SK-N-SH treated with all-trans-retinoic acid at 6 μM for 48 hours (cell line): Measurements from ENCODE around the gene NEK10.

Experiments
- ATAC-seq: fragments of 200-7000 bp; cut with Tn5 transposase; 3 replicates; pipeline ENCODE4 v1.9.1; 2020; ENCODE audit warnings: mild to moderate bottlenecking, moderate library complexity
- ARNTL ChIP-seq: fragments of 450-650 bp; formaldehyde crosslinking; IDR thresholded peaks from 2 replicates; pipeline ENCODE4 v1.5.0; 2020; ENCODE audit warnings: low read depth, mild to moderate bottlenecking, moderate library complexity, borderline replicate concordance
- BACH2 ChIP-seq: fragments of 250-450 bp; sonication (Bioruptor Pico); IDR thresholded peaks from 2 replicates; pipeline ENCODE4 v1.9.0; 2021; ENCODE audit warnings: mild to moderate bottlenecking, borderline replicate concordance
- CSDC2 ChIP-seq: fragments of 250-450 bp; sonication (Bioruptor Pico); IDR thresholded peaks from 2 replicates; pipeline ENCODE4 v1.5.0; 2020; ENCODE audit warnings: mild to moderate bottlenecking, moderate library complexity
- CSRNP3 ChIP-seq: fragments of 250-450 bp; sonication (Bioruptor Pico); IDR thresholded peaks from 2 replicates; pipeline ENCODE4 v1.5.1; 2021; ENCODE audit warnings: mild to moderate bottlenecking, moderate library complexity
- ESRRG ChIP-seq: fragments of 250-450 bp; sonication (Bioruptor Pico); IDR thresholded peaks from 2 replicates; pipeline ENCODE4 v1.6.1; 2021; ENCODE audit warnings: mild to moderate bottlenecking
- GLIS3 ChIP-seq: fragments of 250-450 bp; sonication (Bioruptor Pico); IDR thresholded peaks from 2 replicates; pipeline ENCODE4 v1.5.0; 2020; ENCODE audit warnings: mild to moderate bottlenecking, moderate library complexity
- ISL1 ChIP-seq: fragments of 250-450 bp; sonication (Bioruptor Pico); IDR thresholded peaks from 2 replicates; pipeline ENCODE4 v2.1.2; 2022; ENCODE audit warnings: mild to moderate bottlenecking, moderate library complexity
- OSR1 ChIP-seq: fragments of 250-450 bp; sonication (Bioruptor Pico); IDR thresholded peaks from 2 replicates; pipeline ENCODE4 v1.8.0; 2022; ENCODE audit warnings: moderate library complexity, mild to moderate bottlenecking, inconsistent platforms
- PATZ1 ChIP-seq: fragments of 250-450 bp; sonication (Bioruptor Pico); IDR thresholded peaks from 2 replicates; pipeline ENCODE4 v1.8.0; 2020; ENCODE audit warnings: mild to moderate bottlenecking, moderate library complexity, borderline replicate concordance
- POU6F1 ChIP-seq: fragments of 250-450 bp; sonication (Bioruptor Pico); IDR thresholded peaks from 2 replicates; pipeline ENCODE4 v1.8.0; 2021; ENCODE audit warnings: low read depth, mild to moderate bottlenecking, moderate library complexity, borderline replicate concordance
- SNAI2 ChIP-seq: fragments of 250-450 bp; sonication (Bioruptor Pico); IDR thresholded peaks from 2 replicates; pipeline ENCODE4 v1.5.0; 2020; ENCODE audit warnings: mild to moderate bottlenecking, moderate library complexity
- ZFP3 ChIP-seq: fragments of 250-450 bp; sonication (Bioruptor Pico); IDR thresholded peaks from 2 replicates; pipeline ENCODE4 v1.5.0; 2020; ENCODE audit warnings: mild to moderate bottlenecking, moderate library complexity
- ZFP30 ChIP-seq: fragments of 450-650 bp; formaldehyde crosslinking; IDR thresholded peaks from 2 replicates; pipeline ENCODE4 v1.5.0; 2022; ENCODE audit warnings: mild to moderate bottlenecking, moderate library complexity
- ZNF565 ChIP-seq: fragments of 450-650 bp; formaldehyde crosslinking; conservative IDR thresholded peaks from 2 replicates; pipeline ENCODE4 v1.5.0; 2020; ENCODE audit warnings: low read depth, mild to moderate bottlenecking, moderate library complexity
- ZNF8 ChIP-seq: fragments of 450-650 bp; formaldehyde crosslinking; IDR thresholded peaks from 2 replicates; pipeline ENCODE4 v1.5.0; 2020; ENCODE audit warnings: mild to moderate bottlenecking, moderate library complexity
- TF ChIP-seq, protein P1 (sequence below): fragments of 250-450 bp; sonication (Bioruptor Pico); IDR thresholded peaks from 2 replicates; pipeline ENCODE4 v1.5.0; 2020; ENCODE audit warnings: mild to moderate bottlenecking, moderate library complexity
- TF ChIP-seq, protein P2 (sequence below): fragments of 250-450 bp; sonication (Bioruptor Pico); IDR thresholded peaks from 2 replicates; pipeline ENCODE4 v1.5.1; 2020; ENCODE audit warnings: low read depth, mild to moderate bottlenecking, moderate library complexity

NEK10 gene

GRCh38 chr3:27085829-27086730 lies 283.1 kb downstream of the NEK10 start:
- no peak for ATAC-seq
- TF ChIP-seq ZFP30 (CRISPR knock-in tag) (no peak), ZFP3 (CRISPR knock-in tag) (no peak), ZNF565 (CRISPR knock-in tag) (no peak), BACH2 (CRISPR knock-in tag) (no peak)

- ATAC-seq = no peak
- TF ChIP-seq CSRNP3 (CRISPR knock-in tag) (no peak), OSR1 (CRISPR knock-in tag) (no peak), POU6F1 (CRISPR knock-in tag) (no peak), ZFP30 (CRISPR knock-in tag) (no peak), PATZ1 (CRISPR knock-in tag) (no peak), BACH2 (CRISPR knock-in tag) (no peak), ZFP3 (CRISPR knock-in tag) (no peak)
- TF ChIP-seq, protein P1, sequence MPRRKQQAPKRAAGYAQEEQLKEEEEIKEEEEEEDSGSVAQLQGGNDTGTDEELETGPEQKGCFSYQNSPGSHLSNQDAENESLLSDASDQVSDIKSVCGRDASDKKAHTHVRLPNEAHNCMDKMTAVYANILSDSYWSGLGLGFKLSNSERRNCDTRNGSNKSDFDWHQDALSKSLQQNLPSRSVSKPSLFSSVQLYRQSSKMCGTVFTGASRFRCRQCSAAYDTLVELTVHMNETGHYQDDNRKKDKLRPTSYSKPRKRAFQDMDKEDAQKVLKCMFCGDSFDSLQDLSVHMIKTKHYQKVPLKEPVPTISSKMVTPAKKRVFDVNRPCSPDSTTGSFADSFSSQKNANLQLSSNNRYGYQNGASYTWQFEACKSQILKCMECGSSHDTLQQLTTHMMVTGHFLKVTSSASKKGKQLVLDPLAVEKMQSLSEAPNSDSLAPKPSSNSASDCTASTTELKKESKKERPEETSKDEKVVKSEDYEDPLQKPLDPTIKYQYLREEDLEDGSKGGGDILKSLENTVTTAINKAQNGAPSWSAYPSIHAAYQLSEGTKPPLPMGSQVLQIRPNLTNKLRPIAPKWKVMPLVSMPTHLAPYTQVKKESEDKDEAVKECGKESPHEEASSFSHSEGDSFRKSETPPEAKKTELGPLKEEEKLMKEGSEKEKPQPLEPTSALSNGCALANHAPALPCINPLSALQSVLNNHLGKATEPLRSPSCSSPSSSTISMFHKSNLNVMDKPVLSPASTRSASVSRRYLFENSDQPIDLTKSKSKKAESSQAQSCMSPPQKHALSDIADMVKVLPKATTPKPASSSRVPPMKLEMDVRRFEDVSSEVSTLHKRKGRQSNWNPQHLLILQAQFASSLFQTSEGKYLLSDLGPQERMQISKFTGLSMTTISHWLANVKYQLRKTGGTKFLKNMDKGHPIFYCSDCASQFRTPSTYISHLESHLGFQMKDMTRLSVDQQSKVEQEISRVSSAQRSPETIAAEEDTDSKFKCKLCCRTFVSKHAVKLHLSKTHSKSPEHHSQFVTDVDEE (CRISPR knock-in tag) = no peak
These were observed 287.1 kb downstream of the NEK10 start for GRCh38 chr3:27081992-27082607.

DNA sequence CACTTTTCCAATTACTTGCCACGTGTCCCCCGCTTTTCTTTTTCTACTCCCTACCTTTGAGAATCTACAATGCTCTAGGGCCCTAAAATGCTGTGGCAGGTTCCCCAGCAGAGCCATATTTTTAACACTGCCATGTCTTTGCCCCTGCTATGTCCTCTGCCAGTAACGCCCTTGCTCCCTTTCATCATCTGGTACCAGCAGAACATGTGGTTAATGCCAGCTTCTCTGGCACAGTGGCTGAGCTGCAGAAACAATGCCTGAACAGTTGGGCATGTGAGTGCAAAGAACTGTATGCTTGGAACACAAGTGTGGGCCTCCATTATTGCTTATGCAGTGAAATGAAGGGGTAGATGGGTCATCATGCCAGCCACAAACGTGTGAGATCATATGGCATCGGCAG lies 287.6 kb downstream of the NEK10 start:
- ATAC-seq = no peak
- TF ChIP-seq ISL1 (no peak), SNAI2 (CRISPR knock-in tag) (no peak), POU6F1 (CRISPR knock-in tag) (no peak), ZNF8 (no peak)
- TF ChIP-seq, protein P2, sequence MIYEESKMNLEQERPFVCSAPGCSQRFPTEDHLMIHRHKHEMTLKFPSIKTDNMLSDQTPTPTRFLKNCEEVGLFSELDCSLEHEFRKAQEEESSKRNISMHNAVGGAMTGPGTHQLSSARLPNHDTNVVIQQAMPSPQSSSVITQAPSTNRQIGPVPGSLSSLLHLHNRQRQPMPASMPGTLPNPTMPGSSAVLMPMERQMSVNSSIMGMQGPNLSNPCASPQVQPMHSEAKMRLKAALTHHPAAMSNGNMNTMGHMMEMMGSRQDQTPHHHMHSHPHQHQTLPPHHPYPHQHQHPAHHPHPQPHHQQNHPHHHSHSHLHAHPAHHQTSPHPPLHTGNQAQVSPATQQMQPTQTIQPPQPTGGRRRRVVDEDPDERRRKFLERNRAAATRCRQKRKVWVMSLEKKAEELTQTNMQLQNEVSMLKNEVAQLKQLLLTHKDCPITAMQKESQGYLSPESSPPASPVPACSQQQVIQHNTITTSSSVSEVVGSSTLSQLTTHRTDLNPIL (CRISPR knock-in tag) = no peak

DNA sequence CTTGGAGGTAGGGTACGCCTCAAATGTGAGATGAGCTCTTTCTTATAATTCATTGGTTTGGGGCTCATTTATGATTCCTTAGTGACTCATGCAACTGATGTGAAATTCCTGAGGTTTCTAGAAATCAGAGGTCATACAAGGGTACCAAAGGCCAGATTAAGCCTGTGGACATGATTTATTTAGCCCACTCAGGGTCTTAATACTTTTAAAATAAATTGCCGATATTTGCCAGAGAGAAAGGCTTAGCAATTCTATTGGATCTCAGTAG lies 289.0 kb downstream of the NEK10 start:
- ATAC-seq = no peak
- TF ChIP-seq ESRRG (CRISPR knock-in tag) (no peak), POU6F1 (CRISPR knock-in tag) (no peak), ISL1 (no peak), ARNTL (CRISPR knock-in tag) (no peak), GLIS3 (CRISPR knock-in tag) (no peak), CSDC2 (CRISPR knock-in tag) (no peak), SNAI2 (CRISPR knock-in tag) (no peak), BACH2 (CRISPR knock-in tag) (no peak)
- TF ChIP-seq, protein P1 (CRISPR knock-in tag) = no peak
